Suprapubic skin (tissue), 3 donors: ENCODE results near the gene TRIP13.

Source experiments
- CTCF ChIP-seq, 2 donors: fragments of 200-600 bp in 1 of 2; fragments of 450-650 bp in 1 of 2; sonication (generic) in 1 of 2; IDR thresholded peaks; one replicate each; pipeline ENCODE4 v1.5.1; 2016 to 2019; ENCODE audit warnings: antibody characterized with exemption in 2 of 2, mild to moderate bottlenecking in 1 of 2, moderate library complexity in 1 of 2
- POLR2A ChIP-seq, 2 donors: fragments of 450-650 bp; IDR thresholded peaks; one replicate each; pipeline ENCODE4 v1.6.1; 2017; ENCODE audit warnings: antibody characterized with exemption in 2 of 2, mild to moderate bottlenecking in 2 of 2, moderate library complexity in 2 of 2

GRCh38 chr5:964821-965220 lies 72.1 kb downstream of the TRIP13 start:
- TF ChIP-seq POLR2A (IDR thresholded peaks at IDR 0.05): no peak
- TF ChIP-seq CTCF (IDR thresholded peaks at IDR 0.05): no peak
